ENCODE data around the gene NEGR1.

Gene NEGR1

DNA sequence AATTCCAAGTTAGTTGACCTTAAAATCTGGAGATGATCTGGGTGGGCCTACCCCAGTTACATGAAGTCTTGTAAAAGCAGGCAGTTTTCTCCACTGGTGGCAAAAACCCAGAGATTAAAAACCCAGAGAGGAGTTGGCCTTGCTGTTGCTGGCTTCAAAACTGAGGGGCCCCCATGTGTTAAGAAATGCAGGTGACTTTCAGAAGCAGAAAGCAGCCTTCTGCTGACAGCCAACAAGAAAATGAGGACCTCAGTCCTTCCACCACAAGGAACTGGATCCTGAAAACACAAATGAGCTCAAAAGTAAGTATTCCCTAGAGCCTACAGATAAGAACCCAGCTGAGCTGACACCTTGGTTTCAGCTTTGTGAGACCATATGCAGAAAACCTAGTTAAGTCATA lies 857.8 kb downstream of the NEGR1 start:
- no peak overlapping the region for H3K9ac ChIP-seq (ENCODE audit: low read depth, low read length)

DNA sequence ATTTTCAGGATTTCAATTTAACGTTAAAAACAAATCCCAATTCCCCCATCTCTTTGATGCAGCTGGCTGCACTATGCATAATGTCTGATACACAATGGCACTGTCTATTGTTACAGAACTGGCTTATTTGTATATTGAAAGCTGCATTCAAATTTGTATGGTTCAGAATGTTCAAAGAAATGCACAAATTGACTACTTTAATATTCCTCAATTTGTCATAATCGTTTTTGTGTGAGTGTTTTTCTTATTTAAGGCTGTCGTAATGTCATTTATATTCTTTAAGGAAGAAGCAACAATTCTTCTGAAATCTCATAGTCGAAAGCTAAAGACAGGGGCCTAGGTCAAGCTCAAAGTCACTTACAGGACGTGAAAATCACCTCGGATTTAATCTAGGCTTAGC lies 860.1 kb downstream of the NEGR1 start:
- Histone ChIP-seq H3K9ac (ENCODE audit: low read depth, low read length) (no peak overlapping the region), H3K9me3 (ENCODE audit: control insufficient read depth, insufficient read depth, low read length) (no peaks in the 10 kb centered on the region), H3K4me1 (ENCODE audit: insufficient read depth, low read length) (no peaks in the 10 kb centered on the region)

More for the DNA sequence above, 857.8 kb downstream of the NEGR1 start:
- Histone ChIP-seq H3K36me3 (ENCODE audit: insufficient read depth, low read length) (no peaks in the 10 kb centered on the region), H3K9me3 (ENCODE audit: control insufficient read depth, insufficient read depth, low read length) (no peaks in the 10 kb centered on the region), H3K4me1 (ENCODE audit: insufficient read depth, low read length) (no peaks in the 10 kb centered on the region)

DNA sequence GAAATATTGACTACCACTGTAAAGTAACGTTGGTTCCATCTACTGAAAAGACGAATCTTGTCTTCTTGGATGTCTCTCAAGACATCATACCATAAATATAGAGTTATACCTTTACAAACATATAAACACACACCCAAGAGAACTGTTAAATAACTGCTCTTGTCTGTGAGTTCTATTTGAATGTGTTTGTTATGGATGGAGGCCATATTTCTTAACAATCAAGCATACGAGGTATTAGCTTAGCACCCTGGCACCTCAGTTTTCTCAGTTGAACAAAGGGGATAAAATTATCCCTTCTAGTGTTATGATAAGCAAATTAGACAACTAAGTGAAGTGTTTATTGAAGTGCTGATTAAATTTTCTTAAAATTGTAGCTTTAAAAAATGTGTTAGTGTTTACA lies 864.9 kb downstream of the NEGR1 start:
- no peak overlapping the region for H3K9ac ChIP-seq (ENCODE audit: low read depth, low read length)
- no peaks in the 10 kb centered on the region for H3K9me3 ChIP-seq (ENCODE audit: control insufficient read depth, insufficient read depth, low read length)
- H3K36me3 ChIP-seq (ENCODE audit: insufficient read depth, low read length): no peaks in the 10 kb centered on the region
- H3K4me1 ChIP-seq (ENCODE audit: insufficient read depth, low read length): no peaks in the 10 kb centered on the region

More for the DNA sequence above, 860.1 kb downstream of the NEGR1 start:
- no peaks in the 10 kb centered on the region for H3K36me3 ChIP-seq (ENCODE audit: insufficient read depth, low read length)

DNA sequence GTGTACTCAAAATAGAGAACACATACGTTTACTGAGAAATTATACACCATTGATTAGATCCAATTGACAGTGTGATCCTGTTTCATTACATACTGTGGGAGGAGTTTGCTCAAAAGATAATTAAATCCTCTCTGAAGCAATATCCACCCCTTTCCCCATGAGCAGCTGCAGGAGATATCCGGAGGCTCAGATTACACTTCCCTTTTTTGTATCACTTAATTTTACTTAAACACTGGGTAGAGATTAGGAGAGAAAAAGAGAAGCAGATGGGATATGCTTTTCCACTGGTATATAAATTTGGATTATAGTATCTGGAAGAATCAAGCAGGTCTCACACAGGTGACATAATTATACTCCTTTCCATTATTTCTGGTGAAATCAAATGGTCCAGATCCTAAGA lies 868.2 kb downstream of the NEGR1 start:
- Histone ChIP-seq H3K36me3 (ENCODE audit: insufficient read depth, low read length) (no peaks in the 10 kb centered on the region), H3K9ac (ENCODE audit: low read depth, low read length) (no peak overlapping the region), H3K9me3 (ENCODE audit: control insufficient read depth, insufficient read depth, low read length) (no peaks in the 10 kb centered on the region), H3K4me1 (ENCODE audit: insufficient read depth, low read length) (no peaks in the 10 kb centered on the region)

DNA sequence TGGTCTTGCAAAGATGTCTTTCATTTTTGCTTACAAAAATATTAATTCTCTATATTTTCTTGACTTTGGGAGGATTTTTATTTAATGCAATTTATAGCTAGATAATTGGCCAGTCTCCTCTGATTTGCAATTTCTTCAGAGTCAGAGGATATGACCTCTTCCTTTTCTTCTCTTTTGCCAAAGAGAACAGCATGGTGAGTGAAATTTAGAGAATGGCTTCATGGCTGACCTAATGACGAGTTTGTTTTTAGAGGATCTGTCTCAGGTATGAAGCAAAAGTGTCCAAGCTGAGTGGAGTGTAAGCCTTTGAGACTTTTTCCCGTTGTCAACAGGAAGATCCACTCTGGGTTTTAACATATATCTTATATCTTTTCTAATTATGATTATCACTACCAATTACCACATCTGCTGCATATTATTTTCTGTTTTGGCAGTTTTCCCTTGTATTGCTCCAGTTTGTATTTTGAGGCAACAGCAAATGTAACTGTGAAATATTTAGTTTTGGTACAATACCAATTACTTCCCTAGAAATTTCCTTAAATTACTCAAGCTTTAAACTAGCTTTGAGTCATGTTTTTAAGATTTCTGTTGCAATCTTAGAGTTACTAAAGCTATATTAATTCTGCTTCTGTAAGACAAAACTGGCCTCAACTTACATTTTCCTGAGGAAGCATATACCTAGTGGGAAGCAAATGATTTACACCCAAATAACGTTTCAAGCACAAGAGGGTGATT lies 868.7 kb downstream of the NEGR1 start:
- H3K36me3 ChIP-seq (ENCODE audit: insufficient read depth, low read length): no peaks in the 10 kb centered on the region
- H3K4me1 ChIP-seq (ENCODE audit: insufficient read depth, low read length): no peaks in the 10 kb centered on the region
- H3K9ac ChIP-seq (ENCODE audit: low read depth, low read length): no peak overlapping the region
- H3K9me3 ChIP-seq (ENCODE audit: control insufficient read depth, insufficient read depth, low read length): no peaks in the 10 kb centered on the region

DNA sequence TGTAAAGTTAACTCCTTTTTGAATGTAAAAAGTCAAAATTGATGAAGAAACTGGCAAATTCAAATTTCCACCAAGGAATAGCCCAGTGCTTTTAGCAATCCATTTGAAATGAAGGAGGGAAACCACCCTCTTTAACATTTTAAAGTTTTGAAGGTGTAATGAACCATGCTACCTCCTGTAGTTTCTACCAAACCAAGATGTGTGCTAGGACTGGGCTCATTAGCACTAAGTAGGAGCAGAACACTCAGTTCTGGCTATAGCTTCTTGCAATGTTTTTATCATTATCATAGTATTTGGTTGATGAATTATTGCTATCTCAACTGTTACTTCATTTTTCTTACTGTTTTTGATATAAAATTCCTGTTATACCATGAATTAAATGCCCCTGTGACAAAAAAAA lies 882.3 kb downstream of the NEGR1 start:
- no peaks in the 10 kb centered on the region for H3K4me1 ChIP-seq (ENCODE audit: insufficient read depth, low read length)

DNA sequence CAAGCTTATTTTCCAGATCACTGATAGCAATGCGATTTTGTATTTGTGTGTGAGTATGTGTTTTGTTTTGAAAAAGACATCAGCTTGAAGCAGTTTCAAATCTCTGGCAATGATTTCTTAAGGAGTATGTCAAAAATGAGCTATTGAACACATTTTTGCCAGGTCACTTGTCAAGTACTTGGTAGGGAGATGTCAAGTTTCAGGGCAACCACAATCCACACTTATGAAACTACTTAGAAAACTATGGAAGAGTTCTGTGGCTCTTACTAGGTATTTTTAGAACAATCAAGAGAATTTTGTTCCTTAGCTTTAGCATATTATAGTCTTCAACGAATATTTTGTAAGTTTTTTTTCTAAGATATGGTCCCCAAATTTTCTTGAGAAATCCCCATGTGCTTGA lies 882.7 kb downstream of the NEGR1 start:
- Histone ChIP-seq H3K9me3 (ENCODE audit: control insufficient read depth, insufficient read depth, low read length) (no peaks in the 10 kb centered on the region), H3K9ac (ENCODE audit: low read depth, low read length) (no peak overlapping the region), H3K36me3 (ENCODE audit: insufficient read depth, low read length) (no peaks in the 10 kb centered on the region), H3K4me1 (ENCODE audit: insufficient read depth, low read length) (no peaks in the 10 kb centered on the region)

More for the DNA sequence above, 882.3 kb downstream of the NEGR1 start:
- Histone ChIP-seq H3K36me3 (ENCODE audit: insufficient read depth, low read length) (no peaks in the 10 kb centered on the region), H3K9me3 (ENCODE audit: control insufficient read depth, insufficient read depth, low read length) (no peaks in the 10 kb centered on the region), H3K9ac (ENCODE audit: low read depth, low read length) (no peak overlapping the region)

DNA sequence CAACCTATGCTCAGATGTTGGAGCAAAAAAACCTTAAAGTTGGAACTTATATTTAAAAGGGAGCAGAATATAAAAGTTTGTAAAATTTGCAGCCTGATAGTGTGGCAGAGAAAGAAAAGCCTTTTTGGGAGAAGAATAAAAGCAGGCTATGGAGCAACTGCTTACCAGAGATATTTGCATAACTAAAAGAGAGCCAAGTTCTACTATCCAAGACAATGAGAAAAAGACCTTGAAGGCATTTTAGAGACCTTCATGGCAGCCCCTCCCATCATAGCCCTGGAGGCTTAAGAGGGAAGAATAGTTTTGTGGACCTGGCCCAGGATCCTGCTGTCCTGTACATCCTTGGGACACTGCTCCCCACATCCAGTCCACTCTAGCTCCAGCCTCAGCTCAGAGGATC lies 889.0 kb downstream of the NEGR1 start:
- Histone ChIP-seq H3K36me3 (ENCODE audit: insufficient read depth, low read length) (no peaks in the 10 kb centered on the region), H3K9ac (ENCODE audit: low read depth, low read length) (no peak overlapping the region), H3K9me3 (ENCODE audit: control insufficient read depth, insufficient read depth, low read length) (no peaks in the 10 kb centered on the region), H3K4me1 (ENCODE audit: insufficient read depth, low read length) (no peaks in the 10 kb centered on the region)

DNA sequence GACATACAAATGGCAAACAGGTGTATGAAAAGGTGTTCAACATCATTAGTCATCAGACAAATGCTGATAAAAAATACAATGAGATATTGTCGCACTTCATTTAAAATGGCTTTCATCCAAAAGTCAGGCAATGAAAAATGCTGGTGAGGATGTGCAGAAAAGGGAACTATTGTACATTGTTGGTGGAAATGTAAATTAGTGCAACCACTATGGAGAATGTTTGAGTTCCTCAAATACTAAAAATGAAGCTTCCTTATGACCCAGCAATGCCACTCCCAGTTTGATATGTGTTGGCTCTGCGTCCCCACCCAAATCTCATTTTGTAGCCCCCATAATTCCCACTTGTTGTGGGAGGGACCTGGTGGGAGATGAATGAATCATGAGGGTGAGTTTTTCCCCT lies 891.8 kb downstream of the NEGR1 start:
- no peaks in the 10 kb centered on the region for H3K36me3 ChIP-seq (ENCODE audit: insufficient read depth, low read length)
- H3K9me3 ChIP-seq (ENCODE audit: control insufficient read depth, insufficient read depth, low read length): no peaks in the 10 kb centered on the region
- no peaks in the 10 kb centered on the region for H3K4me1 ChIP-seq (ENCODE audit: insufficient read depth, low read length)
- H3K9ac ChIP-seq (ENCODE audit: low read depth, low read length): no peak overlapping the region

DNA sequence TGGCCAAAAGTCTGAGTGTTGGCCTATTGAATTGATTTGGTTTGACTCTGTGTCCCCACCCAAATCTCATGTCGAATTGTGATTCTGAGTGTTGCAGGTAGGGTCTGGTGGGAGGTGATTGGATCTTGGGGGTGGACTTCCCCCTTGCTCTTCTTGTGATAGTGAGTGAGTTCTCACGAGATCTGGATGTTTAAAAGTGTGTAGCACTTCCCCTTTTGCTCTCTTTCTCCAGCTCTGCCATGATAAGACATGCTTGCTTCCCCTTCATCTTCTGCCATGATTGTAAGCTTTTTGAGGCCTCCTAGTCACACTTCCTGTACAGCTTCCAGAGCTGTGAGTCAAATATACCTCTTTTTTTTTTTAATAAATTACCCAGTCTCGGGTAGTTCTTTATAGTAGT lies 904.5 kb downstream of the NEGR1 start:
- no peaks in the 10 kb centered on the region for H3K36me3 ChIP-seq (ENCODE audit: insufficient read depth, low read length)
- H3K9me3 ChIP-seq (ENCODE audit: control insufficient read depth, insufficient read depth, low read length): no peaks in the 10 kb centered on the region
- H3K4me1 ChIP-seq (ENCODE audit: insufficient read depth, low read length): no peaks in the 10 kb centered on the region
- H3K9ac ChIP-seq (ENCODE audit: low read depth, low read length): no peak overlapping the region

DNA sequence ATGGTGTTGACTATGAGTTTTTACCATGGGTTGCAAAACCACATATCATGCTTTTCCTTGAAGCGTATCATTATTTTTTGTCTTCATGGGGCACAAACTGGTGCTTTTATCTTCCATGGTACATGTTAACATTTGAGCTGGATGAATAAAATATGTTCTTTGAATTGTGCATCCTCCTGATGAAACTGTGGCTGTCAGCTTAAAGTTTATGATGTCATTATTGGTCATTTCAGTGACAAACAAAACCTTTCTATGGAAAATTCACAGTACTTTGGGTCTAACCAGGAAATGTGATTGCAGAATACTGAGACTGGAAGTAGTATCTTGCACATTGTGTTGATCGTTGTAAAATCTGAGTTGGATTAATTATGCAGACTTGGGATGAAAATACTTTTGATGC lies 909.8 kb downstream of the NEGR1 start:
- H3K36me3 ChIP-seq (ENCODE audit: insufficient read depth, low read length): no peaks in the 10 kb centered on the region
- H3K9me3 ChIP-seq (ENCODE audit: control insufficient read depth, insufficient read depth, low read length): no peaks in the 10 kb centered on the region; the same call in 1 of the 2 replicates
- H3K9ac ChIP-seq (ENCODE audit: low read depth, low read length): no peak overlapping the region
- no peaks in the 10 kb centered on the region for H3K4me1 ChIP-seq (ENCODE audit: insufficient read depth, low read length)

DNA sequence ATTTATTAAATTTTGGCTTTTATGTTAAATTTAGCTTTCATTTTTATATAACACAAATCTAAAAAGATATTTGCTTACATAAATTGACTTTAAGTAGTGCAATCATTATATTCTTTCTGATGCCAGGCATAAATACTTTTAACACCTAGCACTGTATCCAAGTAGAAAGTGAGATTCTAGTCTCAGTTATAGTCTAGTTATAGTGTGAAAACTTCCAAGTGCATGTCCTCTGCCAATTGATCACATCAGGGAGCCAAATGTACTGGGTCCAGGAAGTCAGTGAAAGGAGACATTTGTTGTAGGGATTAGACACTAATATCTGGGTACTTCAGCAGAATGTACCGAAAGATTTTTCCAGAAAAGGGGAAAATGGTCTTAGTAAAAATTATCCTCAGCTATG lies 910.8 kb downstream of the NEGR1 start:
- Histone ChIP-seq H3K36me3 (ENCODE audit: insufficient read depth, low read length) (no peaks in the 10 kb centered on the region), H3K9me3 (ENCODE audit: control insufficient read depth, insufficient read depth, low read length) (no peaks in the 10 kb centered on the region; the same call in 1 of the 2 replicates), H3K4me1 (ENCODE audit: insufficient read depth, low read length) (no peaks in the 10 kb centered on the region), H3K9ac (ENCODE audit: low read depth, low read length) (no peak overlapping the region)

DNA sequence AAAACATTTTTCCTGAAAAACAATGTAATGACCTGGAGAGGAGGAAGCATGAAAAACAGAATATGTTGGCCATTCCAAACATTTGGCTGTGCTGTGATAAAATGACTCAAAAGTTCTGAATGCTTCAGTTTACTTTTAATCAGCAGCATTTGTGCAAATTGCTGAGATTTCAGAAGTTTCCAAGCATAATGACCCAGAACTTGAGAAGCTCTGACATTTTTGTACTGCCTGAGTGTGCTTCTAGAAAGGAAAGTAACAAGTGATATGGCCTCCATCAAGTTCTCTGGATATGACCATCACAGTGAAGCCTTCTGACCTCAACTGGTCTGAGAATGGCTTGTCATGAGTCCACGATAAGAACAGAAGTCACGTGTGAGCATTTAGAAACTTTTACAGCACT lies 918.1 kb downstream of the NEGR1 start:
- H3K9me3 ChIP-seq (ENCODE audit: control insufficient read depth, insufficient read depth, low read length): no peaks in the 10 kb centered on the region
- no peaks in the 10 kb centered on the region for H3K36me3 ChIP-seq (ENCODE audit: insufficient read depth, low read length)
- H3K4me1 ChIP-seq (ENCODE audit: insufficient read depth, low read length): no peaks in the 10 kb centered on the region
- H3K9ac ChIP-seq (ENCODE audit: low read depth, low read length): no peak overlapping the region

DNA sequence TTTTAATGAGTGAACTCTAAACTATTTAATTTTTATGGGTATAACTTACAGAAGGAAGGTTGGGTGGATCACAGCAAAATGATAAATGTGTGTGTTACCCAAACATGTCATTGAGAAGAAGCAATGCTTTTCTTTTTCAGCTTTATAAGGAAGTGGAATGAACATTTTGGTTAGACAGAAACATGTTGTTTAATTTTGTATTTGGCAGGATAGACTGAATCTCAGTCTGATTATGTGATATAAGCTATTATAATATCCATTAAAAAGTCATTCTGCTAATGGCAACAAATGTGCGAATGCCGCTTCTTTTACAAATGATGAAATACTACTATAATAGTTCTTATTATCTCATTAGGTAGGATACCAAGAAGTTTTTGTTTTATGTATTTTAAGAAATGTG lies 919.6 kb downstream of the NEGR1 start:
- Histone ChIP-seq H3K36me3 (ENCODE audit: insufficient read depth, low read length) (no peaks in the 10 kb centered on the region), H3K4me1 (ENCODE audit: insufficient read depth, low read length) (no peaks in the 10 kb centered on the region), H3K9me3 (ENCODE audit: control insufficient read depth, insufficient read depth, low read length) (no peaks in the 10 kb centered on the region), H3K9ac (ENCODE audit: low read depth, low read length) (no peak overlapping the region)

DNA sequence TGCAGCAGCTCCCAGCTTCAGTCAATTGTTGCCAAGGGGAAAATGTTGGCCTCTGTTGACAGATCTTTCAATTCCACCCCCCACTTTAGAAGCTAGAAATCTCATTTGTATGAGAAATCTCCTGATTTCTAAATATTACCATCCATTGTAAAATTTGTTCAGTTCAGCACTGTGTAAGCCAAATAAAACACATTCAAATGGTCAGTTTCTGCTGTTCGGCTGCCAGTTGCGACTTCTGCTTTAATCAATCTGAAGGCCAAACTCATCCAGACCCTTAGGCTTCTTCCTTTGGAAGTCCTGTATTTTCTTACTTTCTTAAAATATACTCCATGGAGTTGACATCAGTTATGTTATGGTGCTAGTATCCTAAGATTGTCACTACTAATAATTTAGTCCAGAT lies 920.3 kb downstream of the NEGR1 start:
- Histone ChIP-seq H3K4me1 (ENCODE audit: insufficient read depth, low read length) (no peaks in the 10 kb centered on the region), H3K36me3 (ENCODE audit: insufficient read depth, low read length) (no peaks in the 10 kb centered on the region), H3K9ac (ENCODE audit: low read depth, low read length) (no peak overlapping the region), H3K9me3 (ENCODE audit: control insufficient read depth, insufficient read depth, low read length) (no peaks in the 10 kb centered on the region)

Measured in ES-I3 (cell line).